ENCODE results near the gene FAM50B. TPM values are rescaled to one million over a fixed set of nuclear protein-coding genes. Genes with fewer than 3 reads are reported as not detected.

Gene FAM50B
- total and polyA plus RNA-seq, 10 donors = 6.6 to 13.3 (median 9.0) TPM

- Histone ChIP-seq H3K27me3 (replicated peaks in 1 of 7) (peaks cover 0 to 3% (median 0%) of the 10 kb centered on the region in 7 donors), H3K4me3 (no peak overlapping the region), H3K9me3 (no peaks in the 10 kb centered on the region), H3K4me1 (no peaks in the 10 kb centered on the region), H3K27ac (no peak overlapping the region), H3K36me3 (no peaks in the 10 kb centered on the region)
- no peak for TF ChIP-seq POLR2A (IDR thresholded peaks at IDR 0.05)
- no peak for TF ChIP-seq CTCF (IDR thresholded peaks at IDR 0.05 in 8 of 11, conservative IDR thresholded peaks at IDR 0.05 in 3 of 11)
- TF ChIP-seq POLR2AphosphoS5 (IDR thresholded peaks at IDR 0.05) = no peak
- intact Hi-C loops (cut with DNase I; ENCODE audit: low total_unique reads) = no loop called here
- 92 to 96% (median 95%) methylated on average over 3 of the region's 3 CpGs for WGBS, 5 donors
- no peak for DNase-seq
These were observed 44.7 kb downstream of the FAM50B start for GRCh38 chr6:3893917-3894316.

- whole genome bisulfite sequencing, 5 donors = 89 to 92% (median 91%) methylated on average over 14 of the region's 14 CpGs
- Histone ChIP-seq H3K9me3 (no peaks in the 10 kb centered on the region), H3K36me3 (no peaks in the 10 kb centered on the region), H3K4me3 (no peak overlapping the region), H3K27ac (no peak overlapping the region), H3K27me3 (replicated peaks in 1 of 7) (peaks cover 0 to 9% (median 0%) of the 10 kb centered on the region in 7 donors), H3K4me1 (no peaks in the 10 kb centered on the region)
- DNase-seq = peak; percentile 37
- intact Hi-C loops (cut with DNase I; ENCODE audit: low total_unique reads) = no loop called here
- TF ChIP-seq CTCF (IDR thresholded peaks at IDR 0.05 in 8 of 11, conservative IDR thresholded peaks at IDR 0.05 in 3 of 11) = no peak
- no peak for TF ChIP-seq POLR2A (IDR thresholded peaks at IDR 0.05)
- no peak for TF ChIP-seq POLR2AphosphoS5 (IDR thresholded peaks at IDR 0.05)
These were observed 45.6 kb downstream of the FAM50B start for GRCh38 chr6:3894590-3895311.

GRCh38 chr6:3895312-3895653, 46.1 kb downstream of the FAM50B start:
- no peak overlapping the region for H3K27ac ChIP-seq
- 89 to 95% (median 92%) methylated on average over 6 of the region's 6 CpGs for WGBS, 5 donors
- H3K27me3 ChIP-seq (replicated peaks in 1 of 7) = peaks cover 0 to 13% (median 0%) of the 10 kb centered on the region in 7 donors
- no peak for DNase-seq
- H3K4me3 ChIP-seq = no peak overlapping the region
- no peaks in the 10 kb centered on the region for H3K4me1 ChIP-seq
- intact Hi-C loops (cut with DNase I; ENCODE audit: low total_unique reads) = no loop called here
- H3K36me3 ChIP-seq = no peaks in the 10 kb centered on the region
- TF ChIP-seq POLR2A (IDR thresholded peaks at IDR 0.05) (no peak), CTCF (IDR thresholded peaks at IDR 0.05 in 8 of 11, conservative IDR thresholded peaks at IDR 0.05 in 3 of 11) (no peak), POLR2AphosphoS5 (IDR thresholded peaks at IDR 0.05) (no peak)
- no peaks in the 10 kb centered on the region for H3K9me3 ChIP-seq

- WGBS, 5 donors = 82 to 89% (median 86%) methylated on average over 5 of the region's 5 CpGs
- intact Hi-C loops (cut with DNase I; ENCODE audit: low total_unique reads) = no loop called here
These were observed 46.6 kb downstream of the FAM50B start for GRCh38 chr6:3895805-3896204.

More at GRCh38 chr6:3895805-3896204, 46.6 kb downstream of the FAM50B start:
- Histone ChIP-seq H3K4me3 (no peak overlapping the region), H3K36me3 (no peaks in the 10 kb centered on the region), H3K27me3 (replicated peaks in 1 of 7) (peaks cover 0 to 13% (median 0%) of the 10 kb centered on the region in 7 donors), H3K9me3 (no peaks in the 10 kb centered on the region), H3K27ac (no peak overlapping the region), H3K4me1 (no peaks in the 10 kb centered on the region)
- no peak for TF ChIP-seq POLR2AphosphoS5 (IDR thresholded peaks at IDR 0.05)
- TF ChIP-seq CTCF (IDR thresholded peaks at IDR 0.05 in 8 of 11, conservative IDR thresholded peaks at IDR 0.05 in 3 of 11) = no peak
- TF ChIP-seq POLR2A (IDR thresholded peaks at IDR 0.05) = no peak
- no peak for DNase-seq

Measured in spleen (tissue), 11 donors.